Measurements from ENCODE around the gene HNRNPA3. TPM values are rescaled to one million over a fixed set of nuclear protein-coding genes. Genes with fewer than 3 reads are reported as not detected.

HNRNPA3 gene
- polyA plus RNA-seq, 1 donor from 2014 or later: 134 TPM

- Histone ChIP-seq H2AFZ (ENCODE audit: low read depth, low read length) (no peak overlapping the region), H3K9me2 (ENCODE audit: insufficient read depth, low read length) (no peaks in the 10 kb centered on the region), H4K20me1 (ENCODE audit: insufficient read depth) (no peaks in the 10 kb centered on the region), H3K4me3 (ENCODE audit: low read length) (no peak overlapping the region), H3K27me3 (ENCODE audit: insufficient read depth, low read depth, low read length) (no peaks in the 10 kb centered on the region), H3K4me2 (ENCODE audit: low read length) (no peak overlapping the region), H3K9me3 (ENCODE audit: low read length) (no peaks in the 10 kb centered on the region), H3K27ac (ENCODE audit: low read length) (no peak overlapping the region), H3F3A (ENCODE audit: insufficient read depth, low read length, poor library complexity, severe bottlenecking) (no peaks in the 10 kb centered on the region), H3K9ac (ENCODE audit: low read length) (no peak overlapping the region), H3K36me3 (ENCODE audit: insufficient read depth, low read length) (no peaks in the 10 kb centered on the region), H3K79me2 (replicated peaks; ENCODE audit: insufficient read depth, low read length) (no peaks in the 10 kb centered on the region)
- no peak for TF ChIP-seq TAF1 (IDR thresholded peaks at IDR 0.05; ENCODE audit: low read depth)
- TF ChIP-seq, protein P1, sequence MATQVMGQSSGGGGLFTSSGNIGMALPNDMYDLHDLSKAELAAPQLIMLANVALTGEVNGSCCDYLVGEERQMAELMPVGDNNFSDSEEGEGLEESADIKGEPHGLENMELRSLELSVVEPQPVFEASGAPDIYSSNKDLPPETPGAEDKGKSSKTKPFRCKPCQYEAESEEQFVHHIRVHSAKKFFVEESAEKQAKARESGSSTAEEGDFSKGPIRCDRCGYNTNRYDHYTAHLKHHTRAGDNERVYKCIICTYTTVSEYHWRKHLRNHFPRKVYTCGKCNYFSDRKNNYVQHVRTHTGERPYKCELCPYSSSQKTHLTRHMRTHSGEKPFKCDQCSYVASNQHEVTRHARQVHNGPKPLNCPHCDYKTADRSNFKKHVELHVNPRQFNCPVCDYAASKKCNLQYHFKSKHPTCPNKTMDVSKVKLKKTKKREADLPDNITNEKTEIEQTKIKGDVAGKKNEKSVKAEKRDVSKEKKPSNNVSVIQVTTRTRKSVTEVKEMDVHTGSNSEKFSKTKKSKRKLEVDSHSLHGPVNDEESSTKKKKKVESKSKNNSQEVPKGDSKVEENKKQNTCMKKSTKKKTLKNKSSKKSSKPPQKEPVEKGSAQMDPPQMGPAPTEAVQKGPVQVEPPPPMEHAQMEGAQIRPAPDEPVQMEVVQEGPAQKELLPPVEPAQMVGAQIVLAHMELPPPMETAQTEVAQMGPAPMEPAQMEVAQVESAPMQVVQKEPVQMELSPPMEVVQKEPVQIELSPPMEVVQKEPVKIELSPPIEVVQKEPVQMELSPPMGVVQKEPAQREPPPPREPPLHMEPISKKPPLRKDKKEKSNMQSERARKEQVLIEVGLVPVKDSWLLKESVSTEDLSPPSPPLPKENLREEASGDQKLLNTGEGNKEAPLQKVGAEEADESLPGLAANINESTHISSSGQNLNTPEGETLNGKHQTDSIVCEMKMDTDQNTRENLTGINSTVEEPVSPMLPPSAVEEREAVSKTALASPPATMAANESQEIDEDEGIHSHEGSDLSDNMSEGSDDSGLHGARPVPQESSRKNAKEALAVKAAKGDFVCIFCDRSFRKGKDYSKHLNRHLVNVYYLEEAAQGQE (IDR thresholded peaks at IDR 0.05; ENCODE audit: borderline replicate concordance): no peak
- no peak for TF ChIP-seq EP300 (conservative IDR thresholded peaks at IDR 0.05; ENCODE audit: poor library complexity, severe bottlenecking)
- TF ChIP-seq SMC3 (conservative IDR thresholded peaks at IDR 0.05; ENCODE audit: poor library complexity): no peak
- TF ChIP-seq EZH2 (IDR thresholded peaks at IDR 0.05; ENCODE audit: borderline replicate concordance, insufficient read depth, low read length, poor library complexity, severe bottlenecking): no peak
- no peak for TF ChIP-seq MXI1 (conservative IDR thresholded peaks at IDR 0.05; ENCODE audit: poor library complexity, severe bottlenecking)
- TF ChIP-seq POLR2AphosphoS5 (IDR thresholded peaks at IDR 0.05): no peak
- TF ChIP-seq RAD21 (conservative IDR thresholded peaks at IDR 0.05): no peak
- TF ChIP-seq, protein P2, sequence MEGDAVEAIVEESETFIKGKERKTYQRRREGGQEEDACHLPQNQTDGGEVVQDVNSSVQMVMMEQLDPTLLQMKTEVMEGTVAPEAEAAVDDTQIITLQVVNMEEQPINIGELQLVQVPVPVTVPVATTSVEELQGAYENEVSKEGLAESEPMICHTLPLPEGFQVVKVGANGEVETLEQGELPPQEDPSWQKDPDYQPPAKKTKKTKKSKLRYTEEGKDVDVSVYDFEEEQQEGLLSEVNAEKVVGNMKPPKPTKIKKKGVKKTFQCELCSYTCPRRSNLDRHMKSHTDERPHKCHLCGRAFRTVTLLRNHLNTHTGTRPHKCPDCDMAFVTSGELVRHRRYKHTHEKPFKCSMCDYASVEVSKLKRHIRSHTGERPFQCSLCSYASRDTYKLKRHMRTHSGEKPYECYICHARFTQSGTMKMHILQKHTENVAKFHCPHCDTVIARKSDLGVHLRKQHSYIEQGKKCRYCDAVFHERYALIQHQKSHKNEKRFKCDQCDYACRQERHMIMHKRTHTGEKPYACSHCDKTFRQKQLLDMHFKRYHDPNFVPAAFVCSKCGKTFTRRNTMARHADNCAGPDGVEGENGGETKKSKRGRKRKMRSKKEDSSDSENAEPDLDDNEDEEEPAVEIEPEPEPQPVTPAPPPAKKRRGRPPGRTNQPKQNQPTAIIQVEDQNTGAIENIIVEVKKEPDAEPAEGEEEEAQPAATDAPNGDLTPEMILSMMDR (IDR thresholded peaks at IDR 0.05; ENCODE audit: poor library complexity, severe bottlenecking): no peak
These were observed 41.2 kb upstream of the HNRNPA3 start for GRCh38 chr2:177171418-177171865.

DNA sequence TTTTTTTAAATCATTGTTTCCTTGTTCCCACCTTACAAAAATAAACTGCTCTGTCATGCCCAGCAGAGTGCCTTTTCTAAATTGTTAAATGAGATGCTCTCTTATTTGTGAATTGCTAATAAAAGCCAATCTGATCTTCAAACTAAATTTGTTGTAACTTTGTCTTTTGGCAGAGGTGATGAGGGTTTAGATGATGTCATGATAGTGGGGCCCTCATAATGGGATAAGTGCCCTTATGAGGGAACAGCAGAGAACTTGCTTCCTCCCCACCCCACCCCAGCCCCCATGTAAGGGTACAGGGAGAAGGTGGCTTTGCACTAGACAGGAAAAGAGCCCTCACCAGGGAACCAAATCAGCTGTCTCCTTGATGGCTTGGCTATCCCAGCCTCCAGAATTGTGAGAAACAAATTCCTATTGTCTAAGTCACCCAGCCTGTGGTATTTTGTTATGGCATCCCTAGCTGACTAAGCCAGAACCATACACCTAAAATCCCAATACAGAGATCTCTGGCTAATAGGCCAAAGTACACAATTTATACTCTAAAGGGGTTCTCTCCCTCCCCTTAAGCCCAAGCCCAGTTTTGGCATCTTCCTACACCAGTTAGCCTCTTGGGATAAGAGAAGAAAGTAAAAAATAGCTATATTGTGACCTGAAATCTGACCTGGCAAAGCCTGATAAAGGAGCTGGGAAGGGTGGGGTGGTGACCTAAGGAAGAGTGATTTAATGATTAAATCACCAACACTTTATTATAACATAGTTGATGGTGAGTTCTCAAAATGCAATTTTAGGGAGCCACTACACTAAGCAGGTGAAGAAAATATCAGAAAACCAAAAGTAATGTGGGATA is 40.3 kb upstream of the HNRNPA3 start:
- Histone ChIP-seq H3K27me3 (ENCODE audit: insufficient read depth, low read depth, low read length) (no peaks in the 10 kb centered on the region), H3K79me2 (replicated peaks; ENCODE audit: insufficient read depth, low read length) (no peaks in the 10 kb centered on the region), H3K4me2 (ENCODE audit: low read length) (no peak overlapping the region), H3K36me3 (ENCODE audit: insufficient read depth, low read length) (no peaks in the 10 kb centered on the region), H3K27ac (ENCODE audit: low read length) (no peak overlapping the region), H3K9ac (ENCODE audit: low read length) (no peak overlapping the region), H3K4me3 (ENCODE audit: low read length) (no peak overlapping the region), H4K20me1 (ENCODE audit: insufficient read depth) (no peaks in the 10 kb centered on the region), H3K9me3 (ENCODE audit: low read length) (no peaks in the 10 kb centered on the region), H3K9me2 (ENCODE audit: insufficient read depth, low read length) (no peaks in the 10 kb centered on the region), H2AFZ (ENCODE audit: low read depth, low read length) (no peak overlapping the region), H3F3A (ENCODE audit: insufficient read depth, low read length, poor library complexity, severe bottlenecking) (no peaks in the 10 kb centered on the region)
- TF ChIP-seq POLR2AphosphoS5 (IDR thresholded peaks at IDR 0.05): no peak
- no peak for TF ChIP-seq EZH2 (IDR thresholded peaks at IDR 0.05; ENCODE audit: borderline replicate concordance, insufficient read depth, low read length, poor library complexity, severe bottlenecking)
- TF ChIP-seq, protein P1 (IDR thresholded peaks at IDR 0.05; ENCODE audit: borderline replicate concordance): no peak
- no peak for TF ChIP-seq TAF1 (IDR thresholded peaks at IDR 0.05; ENCODE audit: low read depth)
